Naive thymus-derived CD8-positive, alpha-beta T cell (primary cell): ENCODE measurements around the gene LSM5. TPM values are rescaled to one million over a fixed set of nuclear protein-coding genes. Genes with fewer than 3 reads are reported as not detected.

ENCODE experiments used
- ATAC-seq, 2 donors: fragments of 150-1000 bp; cut with Tn5 transposase in 1 of 2; sonication (Bioruptor Pico), chemical (Tn5 transposase) in 1 of 2; 1 replicate in 1 of 2; 2 replicates in 1 of 2; pipeline ENCODE4 v1.10.0; 2021; ENCODE audit warnings: mild to moderate bottlenecking in 2 of 2, moderate library complexity in 2 of 2
- POLR2A ChIA-PET: fragments of 350-600 bp; sonication (Branson Sonifier 250); formaldehyde crosslinking; loops from one replicate; lab custom pipeline; 2021; ENCODE audit warnings: antibody characterized with exemption; lab: Charles Lee
- DNase-seq, 10 donors: peaks; one replicate each; pipeline versions ENCODE4 v3.0.0 to v3.0.0-alpha.2; 2020 to 2022
- H3K27ac Mint-ChIP-seq, 10 donors: one replicate each; pipeline ENCODE4 v1.8.0; 2020 to 2022; ENCODE audit warnings: mild to moderate bottlenecking in 10 of 10, mixed read lengths in 10 of 10, moderate library complexity in 4 of 10, inconsistent platforms in 1 of 10
- H3K27me3 Mint-ChIP-seq, 5 donors: one replicate each; pipeline ENCODE4 v1.8.0; 2021 to 2022; ENCODE audit warnings: mixed read lengths in 5 of 5
- H3K36me3 Mint-ChIP-seq, 3 donors: one replicate each; pipeline ENCODE4 v1.8.0; 2020 to 2022; ENCODE audit warnings: mixed read lengths in 3 of 3, mild to moderate bottlenecking in 2 of 3, inconsistent platforms in 1 of 3
- H3K4me1 Mint-ChIP-seq, 4 donors: one replicate each; pipeline ENCODE4 v1.8.0; 2021 to 2022; ENCODE audit warnings: mixed read lengths in 4 of 4
- H3K4me3 Mint-ChIP-seq, 10 donors: one replicate each; pipeline ENCODE4 v1.8.0; 2020 to 2022; ENCODE audit warnings: mild to moderate bottlenecking in 10 of 10, mixed read lengths in 10 of 10, moderate library complexity in 6 of 10, inconsistent platforms in 1 of 10
- H3K9me3 Mint-ChIP-seq, 9 donors: one replicate each; pipeline ENCODE4 v1.8.0; 2020 to 2022; ENCODE audit warnings: mixed read lengths in 9 of 9, mild to moderate bottlenecking in 3 of 9, inconsistent platforms in 1 of 9, moderate library complexity in 1 of 9
- polyA plus RNA-seq, 3 donors: library from polyadenylated mRNA; unstranded; fragments of 300-500 nt; fragmentation: Illumina TruSeq; gene quantifications; one replicate each; pipeline ENCODE4 v1.2.3, GENCODE V29; 2021
- total RNA-seq, 8 experiments: library from RNA in 2 of 8; stranded (reverse) in 2 of 8; gene quantifications; one replicate each; pipeline ENCODE4 v1.2.3 and lab custom pipeline; 2021 to 2026

The LSM5 gene
- total RNA-seq (10 to 100 TPM; 45.9 to 56.9 TPM), polyA plus RNA-seq (100 to 1,000 TPM; 141 to 179 (median 174) TPM), total RNA-seq (lab: John Stamatoyannopoulos, UW) (22.8 to 67.5 (median 35.4) reads per million in 6 experiments)

DNA sequence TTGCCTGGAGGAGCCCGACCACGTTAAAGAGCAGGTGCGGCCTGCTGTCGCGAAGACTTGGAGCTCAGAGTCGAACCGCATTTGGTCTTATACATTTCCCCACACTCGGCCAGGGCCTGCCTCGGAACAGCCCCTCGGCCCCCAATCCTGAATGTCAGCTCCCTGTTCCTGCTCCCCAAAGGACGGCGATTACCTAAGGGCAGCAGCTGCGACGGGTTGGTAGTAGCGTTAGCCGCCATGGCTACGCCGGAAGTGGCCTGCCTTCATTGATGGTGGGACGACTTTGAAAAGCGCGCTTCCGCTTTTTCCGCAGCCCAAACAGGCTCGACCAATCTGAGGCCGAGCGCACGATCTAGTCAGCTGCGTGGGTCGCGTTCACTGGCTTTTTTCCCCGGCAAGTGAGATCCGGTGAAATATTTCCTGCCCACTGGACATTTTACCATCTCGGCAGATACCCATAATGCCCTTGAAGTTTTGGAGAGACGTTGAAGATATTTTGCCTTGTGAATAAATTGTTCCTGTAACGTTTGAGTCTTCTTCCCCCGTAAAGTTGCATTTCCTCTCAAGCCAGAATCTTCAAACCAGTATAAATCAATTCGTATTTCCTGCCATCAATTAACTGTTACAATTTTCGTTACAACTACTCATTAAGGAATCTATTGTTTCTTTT lies at the start of gene LSM5:
TSS of gene LSM5 (minus strand) at position 254 of the 670 bp plus-strand sequence. CDS start at position 239, 15 bp downstream.
- peaks cover 3 to 37% (median 32%) of the 10 kb centered on the region in 4 donors for H3K4me1 Mint-ChIP-seq
- H3K4me3 Mint-ChIP-seq: peak within 1 kb of the TSS; percentile 86 to 98 (median 92)
- DNase-seq (peak; percentile 75 to 93 (median 87)), ATAC-seq (peak; percentile 74)
- no peaks in the 10 kb centered on the region for H3K27me3 Mint-ChIP-seq
- H3K36me3 Mint-ChIP-seq: peaks cover 0 to 32% (median 3%) of the 10 kb centered on the region in 3 donors
- no peaks in the 10 kb centered on the region for H3K9me3 Mint-ChIP-seq
- H3K27ac Mint-ChIP-seq: peak within 1 kb of the TSS; percentile 91 to 99 (median 98)
- POLR2A ChIA-PET: interaction anchor here (0.9 to 1.5 kb wide), 6 partner anchors 26 to 1763 kb away, joined by 3 to 5 read pairs (median 4); partner anchors contain the start of genes KBTBD2 and NT5C3A

DNA sequence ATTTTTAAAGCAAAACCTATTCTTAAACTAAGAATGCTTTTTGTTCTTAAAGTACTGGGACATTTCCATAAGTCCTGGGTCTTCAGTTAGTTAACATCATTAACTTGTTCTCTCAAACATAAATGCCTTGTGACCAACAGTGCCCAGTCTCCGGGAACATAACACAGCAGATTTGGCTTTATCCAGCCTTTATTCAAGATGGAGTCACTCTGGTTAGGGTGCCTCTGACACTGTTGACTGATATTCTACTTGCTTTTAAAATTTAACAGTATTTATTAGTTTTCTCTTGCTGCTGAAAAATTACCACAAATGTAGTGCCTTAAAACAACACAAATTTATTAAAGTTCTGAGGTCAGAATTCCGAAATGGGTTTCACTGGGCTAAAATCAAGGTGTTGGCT lies 49.2 kb upstream of the LSM5 start:
- Mint-ChIP-seq H3K9me3 (no peaks in the 10 kb centered on the region), H3K27ac (peak overlapping the region in 1 of 10 donors; percentile 37), H3K36me3 (peaks cover 0 to 17% (median 6%) of the 10 kb centered on the region in 3 donors), H3K4me3 (no peak overlapping the region), H3K27me3 (no peaks in the 10 kb centered on the region), H3K4me1 (peaks cover 13 to 61% (median 40%) of the 10 kb centered on the region in 4 donors)
- POLR2A ChIA-PET: no interaction called here
- ATAC-seq (no peak), DNase-seq (no peak)

- H3K4me3 Mint-ChIP-seq: peak overlapping the region in 1 of 10 donors; percentile 22
- peaks cover 13 to 65% (median 43%) of the 10 kb centered on the region in 4 donors for H3K4me1 Mint-ChIP-seq
- H3K9me3 Mint-ChIP-seq: no peaks in the 10 kb centered on the region
- ATAC-seq (no peak), DNase-seq (no peak)
- peak overlapping the region in 3 of 10 donors; percentile 6 to 71 (median 37) for H3K27ac Mint-ChIP-seq
- H3K36me3 Mint-ChIP-seq: peaks cover 0 to 4% (median 3%) of the 10 kb centered on the region in 3 donors
- H3K27me3 Mint-ChIP-seq: no peaks in the 10 kb centered on the region
- POLR2A ChIA-PET: interaction anchor here (1.1 kb wide), 1 partner anchor 43 kb away, joined by 4 read pairs; the partner anchor contains the start of gene AVL9
Measured at GRCh38 chr7:32537760-32538159, 47.6 kb upstream of the LSM5 start.

DNA sequence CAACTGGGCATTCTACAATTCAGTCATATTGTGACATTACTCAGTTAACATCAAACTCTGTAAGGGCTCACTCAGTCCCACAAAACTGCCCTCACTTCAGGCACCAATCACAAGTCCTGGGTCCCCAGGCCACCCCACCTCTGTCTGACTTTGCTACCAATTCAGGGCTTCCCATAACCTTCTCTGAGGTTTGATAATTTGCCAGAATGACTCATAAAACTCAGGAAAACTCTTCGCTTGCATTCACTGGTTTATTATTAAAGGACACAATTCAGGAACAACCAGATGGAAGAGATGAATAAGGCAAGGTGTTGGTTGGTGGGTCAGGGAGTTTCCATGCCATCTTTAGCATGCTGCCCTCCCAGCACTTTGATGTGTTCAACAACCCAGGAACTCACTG lies 46.4 kb upstream of the LSM5 start:
- Mint-ChIP-seq H3K9me3 (no peaks in the 10 kb centered on the region), H3K4me3 (no peak overlapping the region), H3K27me3 (no peaks in the 10 kb centered on the region), H3K27ac (peak overlapping the region in 1 of 10 donors; percentile 48), H3K4me1 (peaks cover 15 to 68% (median 46%) of the 10 kb centered on the region in 4 donors), H3K36me3 (peaks cover 0 to 7% (median 3%) of the 10 kb centered on the region in 3 donors)
- ATAC-seq (no peak), DNase-seq (no peak)
- POLR2A ChIA-PET: no interaction called here

DNA sequence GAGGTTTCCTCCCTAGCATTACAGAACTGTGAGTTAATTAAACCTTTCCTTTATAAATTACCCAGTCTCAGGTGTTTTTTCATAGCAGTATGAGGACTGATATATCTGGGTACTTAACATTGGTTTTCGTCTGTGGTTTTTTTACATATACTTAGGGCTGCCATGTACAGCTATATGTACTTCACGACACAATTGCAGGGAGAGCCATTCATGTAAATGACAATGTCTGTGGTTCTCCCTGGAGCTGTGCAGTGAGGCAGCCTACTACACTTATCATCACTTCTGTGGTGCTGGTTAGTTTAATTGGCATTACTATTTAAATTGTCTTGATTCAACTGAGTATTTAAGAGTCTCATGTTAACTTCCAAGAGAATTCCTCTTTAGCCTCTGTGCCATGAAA lies 45.8 kb upstream of the LSM5 start:
- no peak for ATAC-seq
- Mint-ChIP-seq H3K27me3 (no peaks in the 10 kb centered on the region), H3K4me1 (peaks cover 15 to 72% (median 46%) of the 10 kb centered on the region in 4 donors), H3K4me3 (no peak overlapping the region), H3K36me3 (peaks cover 0 to 7% (median 3%) of the 10 kb centered on the region in 3 donors), H3K27ac (peak overlapping the region in 7 of 10 donors; percentile 6 to 78 (median 43)), H3K9me3 (no peaks in the 10 kb centered on the region)
- POLR2A ChIA-PET: no interaction called here
- no peak for DNase-seq

DNA sequence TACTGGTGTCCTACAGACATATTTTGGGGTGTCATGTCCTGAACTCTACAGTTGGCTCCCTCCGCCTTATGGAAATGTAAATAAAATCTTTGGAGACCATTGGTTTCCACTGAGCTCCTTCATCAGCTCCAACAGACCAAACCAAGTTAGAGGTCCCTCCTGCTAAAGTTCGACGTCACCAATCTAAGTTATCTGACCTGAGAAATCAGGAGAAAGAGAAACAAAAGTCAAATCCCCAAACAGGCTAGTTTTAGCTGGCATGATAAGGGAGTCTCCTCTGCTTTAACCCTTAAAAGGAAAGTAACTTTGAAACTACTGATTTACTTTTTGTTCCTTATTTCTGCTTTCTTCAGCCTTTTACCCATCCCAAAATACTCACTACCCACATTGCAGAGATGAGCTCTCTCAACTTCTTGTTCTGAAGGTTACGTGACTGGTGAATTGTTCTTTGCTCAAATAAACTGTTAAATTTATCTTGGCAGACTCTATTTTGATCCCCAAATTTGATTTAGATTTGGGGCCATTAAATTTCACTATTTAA lies 45.1 kb upstream of the LSM5 start:
- H3K4me3 Mint-ChIP-seq: no peak overlapping the region
- ATAC-seq (no peak), DNase-seq (no peak)
- H3K27me3 Mint-ChIP-seq: no peaks in the 10 kb centered on the region
- POLR2A ChIA-PET: interaction anchor here (0.6 kb wide), 1 partner anchor 58 kb away, joined by 4 read pairs; no protein-coding TSS in a partner anchor
- peaks cover 14 to 72% (median 43%) of the 10 kb centered on the region in 4 donors for H3K4me1 Mint-ChIP-seq
- peaks cover 0 to 7% (median 3%) of the 10 kb centered on the region in 3 donors for H3K36me3 Mint-ChIP-seq
- peak overlapping the region in 2 of 10 donors; percentile 12 to 26 for H3K27ac Mint-ChIP-seq
- H3K9me3 Mint-ChIP-seq: no peaks in the 10 kb centered on the region

- no peaks in the 10 kb centered on the region for H3K27me3 Mint-ChIP-seq
- H3K36me3 Mint-ChIP-seq: peaks cover 0 to 5% (median 3%) of the 10 kb centered on the region in 3 donors
- no peaks in the 10 kb centered on the region for H3K9me3 Mint-ChIP-seq
- DNase-seq (no peak), ATAC-seq (peak in 1 of 2 donors; percentile 54)
- H3K4me3 Mint-ChIP-seq: no peak overlapping the region
- peak overlapping the region in 8 of 10 donors; percentile 1 to 89 (median 46) for H3K27ac Mint-ChIP-seq
- POLR2A ChIA-PET: interaction anchor here (0.6 kb wide), 1 partner anchor 32 kb away, joined by 3 read pairs; no protein-coding TSS in a partner anchor
- H3K4me1 Mint-ChIP-seq: peaks cover 14 to 69% (median 42%) of the 10 kb centered on the region in 4 donors
Measured at GRCh38 chr7:32533276-32534029, 43.3 kb upstream of the LSM5 start.

- ATAC-seq: no peak
- Mint-ChIP-seq H3K9me3 (no peaks in the 10 kb centered on the region), H3K27me3 (no peaks in the 10 kb centered on the region), H3K27ac (peak overlapping the region in 3 of 10 donors; percentile 43 to 89 (median 43)), H3K36me3 (peaks cover 0 to 9% (median 3%) of the 10 kb centered on the region in 3 donors), H3K4me1 (peaks cover 13 to 73% (median 49%) of the 10 kb centered on the region in 4 donors), H3K4me3 (no peak overlapping the region)
- no peak for DNase-seq
- POLR2A ChIA-PET: interaction anchor here (0.6 kb wide), 1 partner anchor 33 kb away, joined by 3 read pairs; no protein-coding TSS in a partner anchor
Measured at GRCh38 chr7:32532716-32533115, 42.5 kb upstream of the LSM5 start.

GRCh38 chr7:32532086-32532485 lies 41.9 kb upstream of the LSM5 start:
- Mint-ChIP-seq H3K27me3 (no peaks in the 10 kb centered on the region), H3K27ac (peak overlapping the region in 1 of 10 donors; percentile 43)
- POLR2A ChIA-PET: no interaction called here

DNA sequence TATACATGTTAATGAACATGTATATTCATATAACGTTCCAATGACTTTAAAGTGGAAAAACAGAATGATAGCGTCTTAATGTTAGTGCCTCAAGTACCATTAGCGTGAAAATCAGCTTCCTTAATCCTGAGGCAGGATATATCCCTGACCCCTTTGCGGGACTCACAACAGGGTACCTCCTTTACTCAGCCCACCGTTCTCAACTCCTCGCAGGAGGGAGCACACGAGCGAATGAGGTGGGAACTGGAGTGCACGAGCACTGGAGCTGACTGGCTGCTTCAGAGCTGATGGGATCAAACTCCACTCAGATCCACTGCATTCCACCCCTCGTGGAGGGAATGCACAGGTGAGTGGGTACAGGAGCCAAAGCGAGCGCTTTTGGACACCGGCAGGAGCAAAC lies 41.2 kb upstream of the LSM5 start:
- peaks cover 0 to 9% (median under 1%) of the 10 kb centered on the region in 3 donors for H3K36me3 Mint-ChIP-seq
- peaks cover 13 to 67% (median 48%) of the 10 kb centered on the region in 4 donors for H3K4me1 Mint-ChIP-seq
- POLR2A ChIA-PET: no interaction called here
- ATAC-seq (no peak), DNase-seq (no peak)
- H3K9me3 Mint-ChIP-seq: no peaks in the 10 kb centered on the region
- no peak overlapping the region for H3K4me3 Mint-ChIP-seq
- peak overlapping the region in 1 of 10 donors; percentile 13 for H3K27ac Mint-ChIP-seq
- H3K27me3 Mint-ChIP-seq: no peaks in the 10 kb centered on the region

More at GRCh38 chr7:32532086-32532485, 41.9 kb upstream of the LSM5 start:
- H3K9me3 Mint-ChIP-seq: no peaks in the 10 kb centered on the region
- ATAC-seq (no peak), DNase-seq (no peak)
- H3K4me1 Mint-ChIP-seq: peaks cover 13 to 73% (median 50%) of the 10 kb centered on the region in 4 donors
- peaks cover 0 to 9% (median 3%) of the 10 kb centered on the region in 3 donors for H3K36me3 Mint-ChIP-seq
- peak overlapping the region in 1 of 10 donors; percentile 6 for H3K4me3 Mint-ChIP-seq

- H3K27me3 Mint-ChIP-seq: no peaks in the 10 kb centered on the region
- H3K4me3 Mint-ChIP-seq: no peak overlapping the region
- POLR2A ChIA-PET: no interaction called here
- peaks cover 0 to 21% (median 11%) of the 10 kb centered on the region in 3 donors for H3K36me3 Mint-ChIP-seq
- H3K4me1 Mint-ChIP-seq: peaks cover 9 to 51% (median 35%) of the 10 kb centered on the region in 4 donors
- H3K27ac Mint-ChIP-seq: no peak overlapping the region
- ATAC-seq: no peak
- peaks cover 0 to 3% (median 0%) of the 10 kb centered on the region in 9 donors for H3K9me3 Mint-ChIP-seq
- no peak for DNase-seq
Measured at GRCh38 chr7:32525839-32526238, 35.7 kb upstream of the LSM5 start.

DNA sequence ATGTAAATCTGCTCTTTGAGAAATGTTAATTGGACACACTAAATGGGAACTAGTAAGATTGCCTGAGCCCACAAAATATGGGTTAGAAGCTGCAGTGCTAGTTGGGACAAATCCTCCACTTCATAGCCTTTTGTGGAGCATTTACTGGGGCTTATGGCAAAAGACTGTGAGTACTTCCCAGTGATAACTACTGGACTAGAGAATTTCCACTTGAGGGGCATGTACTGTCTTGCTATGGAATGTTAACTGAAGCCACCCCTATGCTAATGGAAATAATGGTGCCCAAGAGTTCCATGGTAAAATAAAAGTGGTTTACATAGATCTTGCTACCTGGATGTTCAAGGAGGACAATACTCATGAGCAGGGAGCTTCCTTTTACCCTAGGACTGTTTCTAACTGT lies 34.5 kb upstream of the LSM5 start:
- H3K9me3 Mint-ChIP-seq: peaks cover 0 to 13% (median 0%) of the 10 kb centered on the region in 9 donors
- POLR2A ChIA-PET: no interaction called here
- H3K36me3 Mint-ChIP-seq: peaks cover 9 to 30% (median 21%) of the 10 kb centered on the region in 3 donors
- no peak overlapping the region for H3K4me3 Mint-ChIP-seq
- peaks cover 10 to 53% (median 39%) of the 10 kb centered on the region in 4 donors for H3K4me1 Mint-ChIP-seq
- no peaks in the 10 kb centered on the region for H3K27me3 Mint-ChIP-seq
- H3K27ac Mint-ChIP-seq: peak overlapping the region in 1 of 10 donors; percentile 19
- no peak for ATAC-seq
- DNase-seq: no peak
